Measurements from ENCODE around the gene PLEKHG5. TPM values are rescaled to one million over a fixed set of nuclear protein-coding genes. Genes with fewer than 3 reads are reported as not detected.

PLEKHG5 gene
- total RNA-seq, 1 experiment from 2014 or later = 0.86 TPM

GRCh38 chr1:6503884-6504602 is 12.6 kb upstream of the PLEKHG5 start:
- Histone ChIP-seq H3K4me3 (ENCODE audit: low read depth, low read length, poor library complexity, severe bottlenecking) (no peak overlapping the region), H3K27me3 (replicated peaks; ENCODE audit: insufficient read depth, low read depth, low read length, poor library complexity) (no peaks in the 10 kb centered on the region), H3K4me1 (ENCODE audit: insufficient read depth, low read length, poor library complexity, severe bottlenecking) (no peaks in the 10 kb centered on the region), H3K36me3 (ENCODE audit: insufficient read depth, low read length, poor library complexity, severe bottlenecking) (no peaks in the 10 kb centered on the region), H3K27ac (ENCODE audit: low read depth, low read length, poor library complexity, severe bottlenecking) (no peak overlapping the region), H3K9me3 (ENCODE audit: low read depth, low read length, poor library complexity, severe bottlenecking) (no peaks in the 10 kb centered on the region)
- intact Hi-C loops (cut with micrococcal nuclease; ENCODE audit: unreplicated experiment) = no loop called here
- ChIA-PET CTCF (no interaction called here), POLR2A (ENCODE audit: low non-redundant PET) (no interaction called here)
- TF ChIP-seq EZH2 (IDR thresholded peaks at IDR 0.05; ENCODE audit: borderline replicate concordance, low read depth, low read length, poor library complexity, severe bottlenecking) (no peak), CTCF (conservative IDR thresholded peaks at IDR 0.05; ENCODE audit: low read depth, low read length) (no peak)
- BruUV-seq (replicated peaks) = no TSS peak
- DNase-seq (ENCODE audit: low spot score) = no peak

- H3K9me3 ChIP-seq (ENCODE audit: low read depth, low read length, poor library complexity, severe bottlenecking) = no peaks in the 10 kb centered on the region
- POLR2A ChIA-PET (ENCODE audit: low non-redundant PET) = no interaction called here
- H3K4me1 ChIP-seq (ENCODE audit: insufficient read depth, low read length, poor library complexity, severe bottlenecking) = no peaks in the 10 kb centered on the region
- BruUV-seq (replicated peaks) = no TSS peak
- TF ChIP-seq CTCF (conservative IDR thresholded peaks at IDR 0.05; ENCODE audit: low read depth, low read length) = no peak
- no peak for TF ChIP-seq EZH2 (IDR thresholded peaks at IDR 0.05; ENCODE audit: borderline replicate concordance, low read depth, low read length, poor library complexity, severe bottlenecking)
- no peak overlapping the region for H3K4me3 ChIP-seq (ENCODE audit: low read depth, low read length, poor library complexity, severe bottlenecking)
- no peaks in the 10 kb centered on the region for H3K36me3 ChIP-seq (ENCODE audit: insufficient read depth, low read length, poor library complexity, severe bottlenecking)
- H3K27ac ChIP-seq (ENCODE audit: low read depth, low read length, poor library complexity, severe bottlenecking) = no peak overlapping the region
- CTCF ChIA-PET = interaction anchor here (0.5 to 1.0 kb wide), 2 partner anchors 12 to 92 kb away, joined by 5 to 6 read pairs; no protein-coding TSS in a partner anchor
- no peak for DNase-seq (ENCODE audit: low spot score)
- intact Hi-C loops (cut with micrococcal nuclease; ENCODE audit: unreplicated experiment) = no loop called here
- no peaks in the 10 kb centered on the region for H3K27me3 ChIP-seq (replicated peaks; ENCODE audit: insufficient read depth, low read depth, low read length, poor library complexity)
These were observed 10.8 kb upstream of the PLEKHG5 start for GRCh38 chr1:6502000-6502891.

- BruUV-seq (replicated peaks) = no TSS peak
- Histone ChIP-seq H3K4me3 (ENCODE audit: low read depth, low read length, poor library complexity, severe bottlenecking) (no peak overlapping the region), H3K27ac (ENCODE audit: low read depth, low read length, poor library complexity, severe bottlenecking) (no peak overlapping the region), H3K27me3 (replicated peaks; ENCODE audit: insufficient read depth, low read depth, low read length, poor library complexity) (no peaks in the 10 kb centered on the region), H3K36me3 (ENCODE audit: insufficient read depth, low read length, poor library complexity, severe bottlenecking) (no peaks in the 10 kb centered on the region), H3K9me3 (ENCODE audit: low read depth, low read length, poor library complexity, severe bottlenecking) (no peaks in the 10 kb centered on the region), H3K4me1 (ENCODE audit: insufficient read depth, low read length, poor library complexity, severe bottlenecking) (peaks cover 6% of the 10 kb centered on the region)
- no peak for DNase-seq (ENCODE audit: low spot score)
- ChIA-PET CTCF (no interaction called here), POLR2A (ENCODE audit: low non-redundant PET) (no interaction called here)
- intact Hi-C loops (cut with micrococcal nuclease; ENCODE audit: unreplicated experiment) = no loop called here
- TF ChIP-seq EZH2 (IDR thresholded peaks at IDR 0.05; ENCODE audit: borderline replicate concordance, low read depth, low read length, poor library complexity, severe bottlenecking) (no peak), CTCF (conservative IDR thresholded peaks at IDR 0.05; ENCODE audit: low read depth, low read length) (no peak)
These were observed 9.9 kb upstream of the PLEKHG5 start for GRCh38 chr1:6501279-6501813.
